PC-9 (cell line): ENCODE results near the gene ZDHHC14.

Experiments
- CTCF ChIP-seq: fragments of 200-600 bp; sonication (generic); conservative IDR thresholded peaks from 2 replicates; pipeline ENCODE4 v1.6.1; 2017; ENCODE audit warnings: mixed run types, antibody characterized with exemption, mild to moderate bottlenecking, moderate library complexity
- EZH2 ChIP-seq: fragments of 200-600 bp; sonication (generic); IDR thresholded peaks from 2 replicates; pipeline ENCODE4 v1.8.0; 2017; ENCODE audit warnings: antibody characterized with exemption, low read depth

DNA sequence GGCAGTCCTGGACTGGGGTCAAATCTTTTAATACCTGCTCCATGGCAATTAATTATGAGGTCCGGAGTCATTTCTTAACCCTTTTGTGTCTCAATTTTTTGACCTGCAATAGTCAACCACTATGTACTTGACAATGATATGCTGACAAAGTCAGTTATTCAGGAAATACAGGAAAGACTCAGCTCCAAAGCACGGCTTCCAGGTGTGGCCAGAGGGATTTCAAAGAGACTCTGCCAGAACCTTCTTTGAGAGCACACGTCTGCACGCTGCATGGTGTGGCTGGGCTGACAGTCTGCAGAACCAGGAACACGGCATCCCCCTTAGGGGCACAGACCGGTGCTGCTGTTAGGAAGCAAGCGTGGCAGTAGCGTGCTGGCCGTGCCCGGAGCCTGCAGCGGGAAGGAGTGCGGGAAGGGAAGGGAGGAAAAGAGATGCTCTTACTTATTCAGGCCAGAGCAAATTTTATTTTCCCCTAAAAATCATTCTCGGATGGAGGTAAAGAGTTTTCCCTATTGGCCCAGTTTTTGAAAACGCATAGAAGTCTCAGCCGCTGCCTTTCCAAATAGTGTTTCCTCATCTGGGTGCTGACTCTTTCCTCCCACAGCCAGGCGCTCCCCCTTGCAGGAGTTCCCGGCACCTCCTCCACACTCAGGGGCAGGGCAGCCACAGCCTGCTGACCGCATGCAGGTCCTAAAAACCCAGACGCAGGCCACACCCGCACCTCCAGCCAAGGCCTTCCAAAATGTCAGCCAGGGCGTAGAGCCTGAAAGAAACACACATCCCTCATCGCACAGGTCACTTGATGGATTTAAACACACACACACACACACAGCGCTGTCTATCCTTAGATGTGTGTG is 254.6 kb downstream of the ZDHHC14 start:
- TF ChIP-seq CTCF (no peak), EZH2 (no peak)
